RWPE2 (cell line): ENCODE data around the gene ZNF649.

Experiments used
- ATAC-seq: fragments of 200-7000 bp; cut with Tn5 transposase; 3 replicates; pipeline ENCODE4 v1.9.1; 2021; ENCODE audit warnings: low read depth
- DNase-seq: peaks from one replicate; pipeline ENCODE4 v3.0.0-alpha.2; 2020; ENCODE audit warnings: low spot score
- H3K27ac ChIP-seq: fragments of 450-650 bp; 2 replicates; pipeline ENCODE4 v1.5.1; 2017; ENCODE audit warnings: mild to moderate bottlenecking; ENCODE audit not compliant: poor library complexity, severe bottlenecking
- H3K27me3 ChIP-seq: fragments of 250-450 bp; sonication (Bioruptor Pico); 2 replicates; pipeline ENCODE4 v1.5.1; 2021; ENCODE audit warnings: mild to moderate bottlenecking, moderate library complexity; ENCODE audit not compliant: insufficient read depth, poor library complexity, severe bottlenecking
- H3K36me3 ChIP-seq: fragments of 250-450 bp; sonication (Bioruptor Pico); 2 replicates; pipeline ENCODE4 v1.5.1; 2020; ENCODE audit warnings: low read depth, mild to moderate bottlenecking, moderate library complexity
- H3K4me1 ChIP-seq: fragments of 250-450 bp; sonication (Bioruptor Pico); 2 replicates; pipeline ENCODE4 v1.5.1; 2021; ENCODE audit warnings: mild to moderate bottlenecking, moderate library complexity; ENCODE audit not compliant: insufficient read depth, poor library complexity, severe bottlenecking
- H3K4me3 ChIP-seq: fragments of 250-450 bp; sonication (Bioruptor Pico); 2 replicates; pipeline ENCODE4 v1.5.1; 2021; ENCODE audit warnings: mild to moderate bottlenecking, moderate library complexity; ENCODE audit not compliant: severe bottlenecking
- H3K9me3 ChIP-seq: fragments of 250-450 bp; sonication (Bioruptor Pico); 2 replicates; pipeline ENCODE4 v1.5.1; 2021; ENCODE audit warnings: mild to moderate bottlenecking, moderate library complexity; ENCODE audit not compliant: severe bottlenecking
- CTCF ChIP-seq: fragments of 450-650 bp; IDR thresholded peaks from one replicate; pipeline ENCODE4 v1.5.1; 2017; ENCODE audit warnings: mild to moderate bottlenecking, moderate library complexity; ENCODE audit not compliant: poor library complexity, severe bottlenecking

The ZNF649 gene

GRCh38 chr19:51938936-51939335 is 34.1 kb upstream of the ZNF649 start:
- H3K4me1 ChIP-seq = no peaks in the 10 kb centered on the region
- no peak for DNase-seq

GRCh38 chr19:51931921-51932320 is 27.1 kb upstream of the ZNF649 start:
- DNase-seq (no peak), ATAC-seq (no peak)
- H3K27me3 ChIP-seq = no peaks in the 10 kb centered on the region
- no peaks in the 10 kb centered on the region for H3K4me1 ChIP-seq
- peaks cover 52% of the 10 kb centered on the region for H3K36me3 ChIP-seq
- no peak overlapping the region for H3K27ac ChIP-seq
- TF ChIP-seq CTCF = no peak
- no peak overlapping the region for H3K4me3 ChIP-seq
- H3K9me3 ChIP-seq = no peaks in the 10 kb centered on the region

More at GRCh38 chr19:51938936-51939335, 34.1 kb upstream of the ZNF649 start:
- H3K4me3 ChIP-seq = no peak overlapping the region
- TF ChIP-seq CTCF = no peak
- H3K27ac ChIP-seq = no peak overlapping the region
- H3K36me3 ChIP-seq = peaks cover 84% of the 10 kb centered on the region
- no peaks in the 10 kb centered on the region for H3K27me3 ChIP-seq
- ATAC-seq = no peak
- H3K9me3 ChIP-seq = peaks cover 13% of the 10 kb centered on the region

GRCh38 chr19:51927859-51928258 is 23.0 kb upstream of the ZNF649 start:
- ATAC-seq = no peak
- no peak overlapping the region for H3K27ac ChIP-seq
- no peak for DNase-seq
- H3K9me3 ChIP-seq = peaks cover 4% of the 10 kb centered on the region
- peaks cover 24% of the 10 kb centered on the region for H3K36me3 ChIP-seq
- H3K27me3 ChIP-seq = no peaks in the 10 kb centered on the region
- H3K4me1 ChIP-seq = no peaks in the 10 kb centered on the region
- TF ChIP-seq CTCF = no peak
- peak overlapping the region; percentile 62 for H3K4me3 ChIP-seq

GRCh38 chr19:51926784-51927741 is 22.2 kb upstream of the ZNF649 start, which contains the start of gene ZNF613:
Gene ZNF613 (plus strand): TSS chr19:51927472. CDS start chr19:51936221, 8,749 bp downstream.
- ATAC-seq = peak; percentile 89
- DNase-seq = peak; percentile 81
- H3K27me3 ChIP-seq = no peaks in the 10 kb centered on the region
- no peaks in the 10 kb centered on the region for H3K4me1 ChIP-seq
- peak within 1 kb of the TSS; percentile 59 for H3K27ac ChIP-seq
- peak; percentile 33 for TF ChIP-seq CTCF
- peaks cover 22% of the 10 kb centered on the region for H3K36me3 ChIP-seq
- peak within 1 kb of the TSS; percentile 62 for H3K4me3 ChIP-seq
- H3K9me3 ChIP-seq = peaks cover 11% of the 10 kb centered on the region

GRCh38 chr19:51926426-51926783 is 21.6 kb upstream of the ZNF649 start:
- DNase-seq (no peak), ATAC-seq (no peak)
- peak overlapping the region; percentile 62 for H3K4me3 ChIP-seq
- peak overlapping the region; percentile 59 for H3K27ac ChIP-seq
- peaks cover 18% of the 10 kb centered on the region for H3K36me3 ChIP-seq
- H3K9me3 ChIP-seq = peaks cover 12% of the 10 kb centered on the region
- TF ChIP-seq CTCF = no peak
- no peaks in the 10 kb centered on the region for H3K27me3 ChIP-seq
- H3K4me1 ChIP-seq = no peaks in the 10 kb centered on the region
